ENCODE results near the gene CCDC7. TPM values are rescaled to one million over a fixed set of nuclear protein-coding genes. Genes with fewer than 3 reads are reported as not detected.
A peak's percentile ranks its signal among the peaks of the same experiment; 100 is the strongest.
"Not testable (repeated sequence)": the region's sequence is repeated elsewhere in the genome, so short reads cannot be mapped to it uniquely, and the experiment has no call there.

Gene CCDC7
- total RNA-seq, 1 donor from 2014 or later = 9.0 TPM

DNA sequence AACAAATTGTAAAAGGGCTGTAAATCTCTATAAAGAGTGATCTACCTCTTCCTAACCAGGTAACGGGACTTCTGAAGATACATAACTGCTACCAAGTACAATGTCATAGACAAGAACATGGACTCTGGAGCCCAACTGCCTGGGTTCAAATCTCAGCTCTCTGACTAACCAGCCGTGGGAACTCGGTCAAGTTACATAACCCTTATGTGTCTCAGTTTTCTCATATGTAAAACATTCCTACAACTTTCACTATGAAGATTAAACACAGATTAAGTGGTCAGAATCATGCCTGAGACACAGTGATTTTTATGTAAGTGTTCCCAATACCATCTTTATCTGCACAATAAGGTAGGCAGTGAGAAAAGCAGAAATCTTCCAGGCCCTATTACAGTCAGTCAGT is 459.5 kb downstream of the CCDC7 start:
- Mint-ChIP-seq H3K36me3 (peaks cover 21% of the 10 kb centered on the region), H3K27ac (no peak overlapping the region)
- DNase-seq (ENCODE audit: extremely low spot score, unreplicated experiment) = no peak

DNA sequence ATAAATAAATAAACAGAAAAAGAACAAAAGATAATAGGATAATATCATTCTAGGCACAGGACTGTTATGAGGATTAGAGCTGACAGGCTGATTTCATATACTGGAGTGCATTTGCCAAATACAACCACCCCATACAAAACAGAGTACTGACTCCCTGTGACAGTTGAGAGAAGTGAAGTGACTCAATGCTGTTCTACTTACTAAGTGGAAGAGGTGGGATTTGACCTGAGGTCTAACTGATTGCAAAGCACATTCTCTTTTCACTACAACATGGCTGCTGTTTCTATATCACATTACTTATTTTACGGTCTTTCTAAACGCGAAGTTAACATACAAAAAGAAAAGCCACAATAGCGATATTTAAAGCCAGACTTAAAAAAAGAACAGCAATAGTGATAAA is 460.7 kb downstream of the CCDC7 start:
- H3K36me3 Mint-ChIP-seq = peaks cover 27% of the 10 kb centered on the region
- TF ChIP-seq, protein P1, sequence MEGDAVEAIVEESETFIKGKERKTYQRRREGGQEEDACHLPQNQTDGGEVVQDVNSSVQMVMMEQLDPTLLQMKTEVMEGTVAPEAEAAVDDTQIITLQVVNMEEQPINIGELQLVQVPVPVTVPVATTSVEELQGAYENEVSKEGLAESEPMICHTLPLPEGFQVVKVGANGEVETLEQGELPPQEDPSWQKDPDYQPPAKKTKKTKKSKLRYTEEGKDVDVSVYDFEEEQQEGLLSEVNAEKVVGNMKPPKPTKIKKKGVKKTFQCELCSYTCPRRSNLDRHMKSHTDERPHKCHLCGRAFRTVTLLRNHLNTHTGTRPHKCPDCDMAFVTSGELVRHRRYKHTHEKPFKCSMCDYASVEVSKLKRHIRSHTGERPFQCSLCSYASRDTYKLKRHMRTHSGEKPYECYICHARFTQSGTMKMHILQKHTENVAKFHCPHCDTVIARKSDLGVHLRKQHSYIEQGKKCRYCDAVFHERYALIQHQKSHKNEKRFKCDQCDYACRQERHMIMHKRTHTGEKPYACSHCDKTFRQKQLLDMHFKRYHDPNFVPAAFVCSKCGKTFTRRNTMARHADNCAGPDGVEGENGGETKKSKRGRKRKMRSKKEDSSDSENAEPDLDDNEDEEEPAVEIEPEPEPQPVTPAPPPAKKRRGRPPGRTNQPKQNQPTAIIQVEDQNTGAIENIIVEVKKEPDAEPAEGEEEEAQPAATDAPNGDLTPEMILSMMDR (conservative IDR thresholded peaks at IDR 0.05) = no peak
- H3K27me3 Mint-ChIP-seq = no peaks in the 10 kb centered on the region
- H3K4me1 Mint-ChIP-seq (ENCODE audit: unreplicated experiment) = peaks cover 9% of the 10 kb centered on the region
- no peak overlapping the region for H3K27ac Mint-ChIP-seq
- H3K4me3 Mint-ChIP-seq = no peak overlapping the region
- H3K9me3 Mint-ChIP-seq = no peaks in the 10 kb centered on the region
- DNase-seq (ENCODE audit: extremely low spot score, unreplicated experiment) = no peak

More for the DNA sequence above, 459.5 kb downstream of the CCDC7 start:
- TF ChIP-seq, protein P1 (conservative IDR thresholded peaks at IDR 0.05) = no peak
- Mint-ChIP-seq H3K4me1 (ENCODE audit: unreplicated experiment) (peaks cover 9% of the 10 kb centered on the region), H3K27me3 (no peaks in the 10 kb centered on the region), H3K9me3 (no peaks in the 10 kb centered on the region), H3K4me3 (no peak overlapping the region)

DNA sequence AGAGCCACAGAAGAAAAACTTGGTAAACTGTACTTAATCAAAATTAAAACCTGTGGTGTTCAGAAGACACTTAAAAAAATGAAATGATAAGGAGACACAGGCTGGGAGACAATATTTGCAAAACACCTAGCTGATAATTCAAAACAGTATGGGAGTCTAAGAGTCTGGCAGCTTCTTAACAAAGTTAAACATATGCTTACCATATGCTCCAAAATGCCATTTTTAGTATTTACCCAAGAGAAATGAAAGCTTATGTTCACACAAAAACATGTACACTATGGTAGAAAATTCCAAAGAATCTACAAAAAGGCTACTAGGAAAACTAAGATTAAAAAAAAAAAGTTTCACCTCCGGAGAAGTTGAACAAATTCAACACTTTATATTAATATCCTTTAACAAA is 463.5 kb downstream of the CCDC7 start:
- Mint-ChIP-seq H3K36me3 (peaks cover 44% of the 10 kb centered on the region), H3K4me3 (no peak overlapping the region), H3K27me3 (no peaks in the 10 kb centered on the region), H3K27ac (peak overlapping the region; percentile 0), H3K9me3 (no peaks in the 10 kb centered on the region), H3K4me1 (ENCODE audit: unreplicated experiment) (peaks cover 9% of the 10 kb centered on the region)
- DNase-seq (ENCODE audit: extremely low spot score, unreplicated experiment) = no peak
- TF ChIP-seq, protein P1 (conservative IDR thresholded peaks at IDR 0.05) = no peak

DNA sequence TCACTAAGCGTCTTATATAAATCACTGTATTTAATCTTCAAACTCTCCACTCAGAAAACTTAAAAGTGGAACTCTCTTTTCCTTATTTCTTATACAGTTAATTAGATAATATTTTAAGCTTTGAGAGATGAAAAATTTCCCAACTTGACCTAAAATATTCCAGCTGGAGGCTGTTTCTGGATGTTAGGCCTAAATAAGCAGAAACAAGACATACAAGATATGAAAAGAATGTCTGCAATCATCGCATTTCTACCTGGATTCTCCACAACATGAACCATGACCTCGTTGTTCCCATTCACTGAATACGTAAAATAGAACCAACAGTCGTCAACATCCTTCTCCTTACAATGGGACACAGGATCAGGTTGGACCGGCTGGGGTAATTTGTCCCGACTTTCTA is 464.0 kb downstream of the CCDC7 start:
- H3K9me3 Mint-ChIP-seq; H3K27me3 Mint-ChIP-seq; H3K4me1 Mint-ChIP-seq (ENCODE audit: unreplicated experiment); H3K4me3 Mint-ChIP-seq; DNase-seq (ENCODE audit: extremely low spot score, unreplicated experiment): not testable (repeated sequence)
- peak overlapping the region; percentile 0 for H3K27ac Mint-ChIP-seq
- peaks cover 49% of the 10 kb centered on the region for H3K36me3 Mint-ChIP-seq

DNA sequence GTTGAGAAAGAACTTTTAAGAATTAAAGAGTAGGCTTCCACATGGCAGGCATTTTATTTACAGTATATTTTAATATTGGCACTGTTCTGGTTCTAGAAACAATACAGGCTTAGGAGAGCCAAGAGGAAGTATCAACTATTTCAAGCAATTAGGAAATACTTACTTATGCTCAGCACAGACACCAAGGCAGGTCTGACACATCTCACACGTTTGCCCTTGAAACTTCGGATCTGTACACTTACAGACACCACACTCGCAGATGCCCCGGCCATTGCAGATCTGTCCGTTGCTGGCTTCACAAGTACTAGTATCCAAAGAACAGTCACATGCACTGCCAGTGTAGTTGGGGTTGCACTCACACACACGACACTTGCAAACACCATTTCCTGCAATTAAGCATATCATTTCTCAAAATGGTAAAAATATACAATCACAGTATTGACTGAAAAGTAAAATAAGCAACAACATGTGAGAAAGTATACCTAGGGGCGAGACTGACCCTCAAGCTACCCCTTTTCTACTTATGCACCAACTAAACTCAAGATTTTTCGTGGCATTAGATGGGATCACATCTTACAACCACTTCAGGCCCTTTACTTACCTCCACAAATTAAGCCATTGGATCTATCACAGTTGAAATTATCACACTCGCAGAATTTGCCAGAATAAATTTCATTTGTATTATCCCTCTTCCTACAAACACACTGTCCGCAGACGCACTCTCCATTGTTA is 465.5 kb downstream of the CCDC7 start:
- no peaks in the 10 kb centered on the region for H3K27me3 Mint-ChIP-seq
- peak overlapping the region; percentile 32 for H3K27ac Mint-ChIP-seq

DNA sequence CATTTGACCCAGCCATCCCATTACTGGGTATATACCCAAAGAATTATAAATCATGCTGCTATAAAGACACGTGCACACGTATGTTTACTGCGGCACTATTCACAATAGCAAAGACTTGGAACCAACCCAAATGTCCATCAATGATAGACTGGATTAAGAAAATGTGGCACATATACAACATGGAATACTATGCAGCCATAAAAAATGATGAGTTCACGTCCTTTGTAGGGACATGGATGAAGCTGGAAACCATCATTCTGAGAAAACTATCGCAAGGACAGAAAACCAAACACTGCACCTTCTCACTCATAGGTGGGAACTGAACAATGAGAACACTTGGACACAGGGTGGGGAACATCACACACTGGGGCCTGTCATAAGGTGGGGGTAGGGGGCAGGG is 471.9 kb downstream of the CCDC7 start:
- not testable (repeated sequence) for DNase-seq (ENCODE audit: extremely low spot score, unreplicated experiment); H3K4me3 Mint-ChIP-seq; H3K9me3 Mint-ChIP-seq; H3K4me1 Mint-ChIP-seq (ENCODE audit: unreplicated experiment); H3K27ac Mint-ChIP-seq; H3K27me3 Mint-ChIP-seq
- H3K36me3 Mint-ChIP-seq = peaks cover 63% of the 10 kb centered on the region

More for the DNA sequence above, 465.5 kb downstream of the CCDC7 start:
- Mint-ChIP-seq H3K4me1 (ENCODE audit: unreplicated experiment) (peaks cover 9% of the 10 kb centered on the region), H3K9me3 (no peaks in the 10 kb centered on the region), H3K4me3 (no peak overlapping the region), H3K36me3 (peaks cover 56% of the 10 kb centered on the region)
- no peak for DNase-seq (ENCODE audit: extremely low spot score, unreplicated experiment)
- TF ChIP-seq, protein P1 (conservative IDR thresholded peaks at IDR 0.05) = no peak
